IPS-20b (cell line): ENCODE data around the gene SNX9.
"Not testable (repeated sequence)": the region's sequence is repeated elsewhere in the genome, so short reads cannot be mapped to it uniquely, and the experiment has no call there.

Source experiments
- H3K27ac ChIP-seq: one replicate; pipeline ENCODE4 v1.5.1; 2013; ENCODE audit warnings: low read length
- H3K27me3 ChIP-seq: 2 replicates; pipeline ENCODE4 v1.6.1; 2013; ENCODE audit warnings: mild to moderate bottlenecking, low read length, inconsistent platforms; ENCODE audit not compliant: insufficient read depth
- H3K36me3 ChIP-seq: 2 replicates; pipeline ENCODE4 v1.6.1; 2013; ENCODE audit warnings: low read depth, mild to moderate bottlenecking, inconsistent platforms, low read length, moderate library complexity; ENCODE audit not compliant: insufficient read depth
- H3K4me1 ChIP-seq: 2 replicates; pipeline ENCODE4 v1.6.1; 2013; ENCODE audit warnings: mild to moderate bottlenecking, control low read depth, inconsistent platforms, low read length, moderate library complexity; ENCODE audit not compliant: insufficient read depth
- H3K4me3 ChIP-seq: 2 replicates; pipeline ENCODE4 v1.5.1; 2013; ENCODE audit warnings: mild to moderate bottlenecking, low read length, inconsistent platforms
- H3K9ac ChIP-seq: 2 replicates; pipeline ENCODE4 v1.6.1; 2013; ENCODE audit warnings: low read depth, mild to moderate bottlenecking, inconsistent platforms, low read length, moderate library complexity
- H3K9me3 ChIP-seq: 2 replicates; pipeline ENCODE4 v1.6.1; 2013; ENCODE audit warnings: mild to moderate bottlenecking, low read depth, low read length, inconsistent platforms; ENCODE audit not compliant: insufficient read depth

SNX9 gene

DNA sequence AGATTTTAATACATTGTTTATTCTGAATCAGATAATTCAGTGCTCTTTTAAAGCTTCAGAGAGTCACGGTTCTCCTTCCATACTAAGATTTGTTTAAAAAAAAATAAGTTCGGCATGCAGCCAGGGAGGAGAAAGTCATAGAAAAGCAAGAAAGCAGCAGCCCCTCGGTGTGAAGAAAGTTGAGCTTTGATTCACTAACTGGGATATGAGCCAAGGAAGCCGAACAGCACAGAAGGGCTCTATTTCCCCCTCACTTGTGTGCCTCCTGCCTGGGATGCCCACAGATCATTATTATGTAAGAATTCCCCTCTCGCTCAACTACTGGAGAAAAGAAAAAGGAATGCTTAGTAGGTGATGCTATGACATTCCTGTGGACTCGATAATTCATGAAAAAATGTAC lies 89.3 kb downstream of the SNX9 start:
- Histone ChIP-seq H3K4me1 (peaks cover 20% of the 10 kb centered on the region; the same call in 1 of the 2 replicates), H3K9ac (no peak overlapping the region), H3K36me3 (peaks cover 34% of the 10 kb centered on the region), H3K27me3 (no peaks in the 10 kb centered on the region), H3K4me3 (no peak overlapping the region), H3K9me3 (no peaks in the 10 kb centered on the region), H3K27ac (no peak overlapping the region)

DNA sequence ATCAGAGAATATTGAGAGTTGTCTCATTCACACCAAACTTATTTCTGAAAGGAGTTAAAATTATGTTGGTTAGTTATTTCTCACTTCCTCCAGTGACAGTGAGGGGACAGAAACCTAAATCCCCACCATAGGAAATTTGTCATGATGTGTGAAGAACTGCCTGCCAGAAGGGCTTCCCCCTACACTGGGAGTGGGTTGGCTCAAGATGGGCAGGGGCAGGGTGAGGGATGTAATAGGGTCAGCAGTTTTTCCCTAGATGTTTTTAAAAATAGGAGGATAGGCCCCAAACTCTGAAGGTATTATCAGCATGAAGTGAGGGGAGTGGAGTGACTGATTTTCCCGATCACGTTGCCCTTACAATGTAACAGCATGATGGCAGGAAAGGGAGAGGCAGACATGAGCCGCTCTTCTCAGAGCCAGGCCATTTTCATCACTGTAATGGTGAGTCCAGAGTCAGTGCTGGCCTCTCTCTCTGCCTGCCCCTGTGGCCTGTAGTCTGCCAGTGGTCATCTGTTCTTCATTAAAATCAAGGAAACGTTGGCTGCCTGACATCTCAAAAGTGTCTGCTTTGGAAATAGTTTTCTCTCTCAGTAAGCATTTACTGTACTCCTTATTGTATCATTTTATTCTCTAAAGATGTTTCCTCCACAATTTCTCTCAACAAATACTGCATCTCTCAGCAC lies 98.8 kb downstream of the SNX9 start:
- Histone ChIP-seq H3K4me3 (no peak overlapping the region), H3K4me1 (no peaks in the 10 kb centered on the region; the same call in none of the 2 replicates), H3K9ac (no peak overlapping the region), H3K9me3 (peaks cover 3% of the 10 kb centered on the region; the same call in 1 of the 2 replicates), H3K36me3 (peaks cover 60% of the 10 kb centered on the region), H3K27me3 (no peaks in the 10 kb centered on the region), H3K27ac (no peak overlapping the region)

DNA sequence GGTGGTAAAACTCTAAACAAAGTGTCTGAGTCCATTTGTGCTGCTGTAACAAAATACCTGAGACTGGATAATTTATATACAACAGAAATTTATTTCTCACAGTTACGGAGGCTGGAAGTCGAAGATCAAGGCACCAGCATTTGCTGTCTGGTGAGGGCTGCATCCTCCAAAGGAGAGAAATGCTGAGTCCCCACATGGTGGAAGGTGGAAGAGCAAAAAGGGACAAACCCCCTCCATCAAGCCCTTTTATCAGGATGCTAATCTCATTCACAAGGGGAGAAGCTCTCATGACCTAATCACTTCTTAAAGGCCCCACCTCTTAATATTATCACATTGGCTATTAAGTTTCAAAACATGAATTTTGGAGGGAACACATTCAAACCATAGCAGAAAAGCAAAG lies 102.7 kb downstream of the SNX9 start:
- Histone ChIP-seq H3K9ac (no peak overlapping the region), H3K4me3 (no peak overlapping the region), H3K27ac (no peak overlapping the region), H3K36me3 (peaks cover 76% of the 10 kb centered on the region), H3K4me1 (peaks cover 7% of the 10 kb centered on the region), H3K27me3 (no peaks in the 10 kb centered on the region), H3K9me3 (no peaks in the 10 kb centered on the region)

DNA sequence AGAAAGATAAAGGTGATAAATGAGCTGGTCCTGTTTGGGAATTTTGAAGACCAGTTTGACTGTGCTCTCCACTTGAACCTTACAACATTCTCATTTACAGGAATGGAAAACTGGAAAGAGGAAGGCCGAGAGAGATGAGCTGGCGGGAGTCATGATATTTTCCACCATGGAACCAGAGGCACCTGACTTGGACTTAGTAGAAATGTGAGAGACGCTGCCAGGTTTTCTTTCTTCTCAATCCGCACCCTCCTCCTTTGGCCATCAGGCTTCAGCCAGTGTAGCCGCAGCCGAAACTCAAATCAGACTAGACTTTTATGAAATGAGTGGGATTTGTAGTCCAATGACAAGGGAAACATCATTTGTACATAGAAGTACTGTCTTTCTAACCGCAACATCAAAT lies 104.0 kb downstream of the SNX9 start:
- Histone ChIP-seq H3K4me3 (no peak overlapping the region), H3K9ac (no peak overlapping the region), H3K4me1 (peaks cover 17% of the 10 kb centered on the region), H3K27ac (no peak overlapping the region), H3K27me3 (no peaks in the 10 kb centered on the region), H3K9me3 (no peaks in the 10 kb centered on the region), H3K36me3 (peaks cover 69% of the 10 kb centered on the region)

DNA sequence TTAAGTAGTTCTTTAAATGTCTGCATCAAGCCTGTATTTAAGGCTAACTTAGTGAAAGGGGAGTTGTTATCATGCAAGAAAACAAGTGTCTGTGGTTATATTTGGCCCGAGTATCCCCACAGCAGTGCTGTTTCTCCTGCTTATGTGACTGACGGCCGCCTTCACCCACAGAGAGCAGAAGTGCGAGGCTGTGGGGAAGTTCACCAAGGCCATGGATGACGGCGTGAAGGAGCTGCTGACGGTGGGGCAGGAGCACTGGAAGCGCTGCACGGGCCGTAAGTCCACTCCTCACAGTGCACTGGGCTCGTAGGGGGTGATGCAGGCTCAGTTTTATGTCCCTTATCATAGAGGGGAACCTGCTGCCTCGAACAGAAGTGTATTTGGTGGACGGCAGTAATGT lies 105.4 kb downstream of the SNX9 start:
- H3K9me3 ChIP-seq = no peaks in the 10 kb centered on the region
- peaks cover 17% of the 10 kb centered on the region for H3K4me1 ChIP-seq
- no peaks in the 10 kb centered on the region for H3K27me3 ChIP-seq
- no peak overlapping the region for H3K4me3 ChIP-seq
- no peak overlapping the region for H3K27ac ChIP-seq
- peaks cover 69% of the 10 kb centered on the region for H3K36me3 ChIP-seq
- no peak overlapping the region for H3K9ac ChIP-seq

DNA sequence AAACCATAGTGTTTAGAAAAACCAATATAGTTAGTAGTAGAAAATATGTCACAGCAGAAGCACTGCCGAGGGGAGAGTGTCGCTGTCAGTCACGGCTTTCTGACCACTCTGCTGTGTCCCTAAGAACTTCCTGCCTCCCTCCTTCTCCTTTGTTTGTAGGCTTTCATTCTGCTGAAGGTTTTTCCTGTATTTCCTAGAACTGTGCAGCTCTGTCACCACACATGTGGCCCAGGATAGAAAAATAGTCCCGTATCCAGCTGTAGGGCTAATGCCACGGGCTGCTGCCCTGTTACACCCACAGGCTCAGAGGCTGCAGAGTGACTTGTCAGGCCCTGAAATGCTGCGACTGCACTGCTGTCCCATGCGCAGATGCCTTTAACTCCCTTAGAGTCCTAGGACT lies 106.0 kb downstream of the SNX9 start:
- H3K4me1 ChIP-seq = peaks cover 17% of the 10 kb centered on the region
- H3K9me3 ChIP-seq = no peaks in the 10 kb centered on the region
- H3K4me3 ChIP-seq = no peak overlapping the region
- H3K9ac ChIP-seq = 0 out of 2 replicates have a peak overlapping the region, but pooled peaks have one; percentile 38
- no peaks in the 10 kb centered on the region for H3K27me3 ChIP-seq
- peaks cover 71% of the 10 kb centered on the region for H3K36me3 ChIP-seq
- H3K27ac ChIP-seq = no peak overlapping the region

DNA sequence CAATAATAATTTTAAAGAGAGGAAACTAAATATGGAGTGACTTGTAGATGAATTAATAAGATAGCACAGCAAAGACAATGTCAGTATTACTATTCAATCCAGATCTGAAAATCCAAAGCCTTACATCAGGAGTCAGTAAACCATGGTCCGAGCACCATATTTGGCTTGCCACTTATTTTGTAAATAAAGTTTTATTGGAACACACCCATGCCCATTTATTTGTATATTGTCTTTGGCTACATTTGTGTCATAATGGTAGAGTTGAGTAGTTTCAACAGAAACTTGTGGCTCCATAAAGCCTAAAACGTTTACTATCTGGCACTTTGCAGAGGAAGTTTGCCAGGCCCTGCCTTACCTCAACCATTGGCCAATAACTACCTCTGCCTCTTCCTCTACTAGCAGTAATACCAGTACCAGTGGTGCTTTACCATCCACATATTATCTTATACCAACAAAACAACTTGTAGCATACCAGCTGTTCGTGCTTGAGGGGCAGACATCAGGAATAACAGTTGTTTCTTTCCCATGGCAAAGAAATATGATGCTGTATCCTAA lies 106.8 kb downstream of the SNX9 start:
- Histone ChIP-seq H3K27ac (no peak overlapping the region), H3K4me3 (no peak overlapping the region), H3K27me3 (no peaks in the 10 kb centered on the region), H3K9ac (no peak overlapping the region), H3K36me3 (peaks cover 77% of the 10 kb centered on the region), H3K4me1 (peaks cover 17% of the 10 kb centered on the region), H3K9me3 (no peaks in the 10 kb centered on the region)

DNA sequence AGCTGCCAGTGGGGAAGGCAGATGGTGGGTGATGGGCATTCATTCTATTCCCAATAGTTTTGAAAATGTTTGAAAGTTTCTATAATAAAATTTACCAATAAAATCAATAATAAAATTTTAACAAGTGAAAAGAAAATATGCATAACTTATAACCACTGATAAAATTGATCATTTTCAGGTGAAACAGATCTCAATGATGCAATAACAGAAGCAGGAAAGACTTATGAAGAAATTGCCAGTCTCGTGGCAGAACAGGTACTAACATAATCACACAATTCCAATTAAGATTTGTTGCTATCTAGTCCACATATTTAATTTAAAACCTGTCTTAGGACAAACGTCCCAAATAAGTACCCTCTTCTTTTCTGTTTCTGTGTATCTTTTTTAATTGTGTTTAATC lies 112.7 kb downstream of the SNX9 start:
- Histone ChIP-seq H3K4me1 (peaks cover 10% of the 10 kb centered on the region; the same call in 1 of the 2 replicates), H3K9ac (no peak overlapping the region), H3K9me3 (no peaks in the 10 kb centered on the region), H3K27ac (no peak overlapping the region), H3K36me3 (peaks cover 90% of the 10 kb centered on the region), H3K27me3 (no peaks in the 10 kb centered on the region), H3K4me3 (no peak overlapping the region)

DNA sequence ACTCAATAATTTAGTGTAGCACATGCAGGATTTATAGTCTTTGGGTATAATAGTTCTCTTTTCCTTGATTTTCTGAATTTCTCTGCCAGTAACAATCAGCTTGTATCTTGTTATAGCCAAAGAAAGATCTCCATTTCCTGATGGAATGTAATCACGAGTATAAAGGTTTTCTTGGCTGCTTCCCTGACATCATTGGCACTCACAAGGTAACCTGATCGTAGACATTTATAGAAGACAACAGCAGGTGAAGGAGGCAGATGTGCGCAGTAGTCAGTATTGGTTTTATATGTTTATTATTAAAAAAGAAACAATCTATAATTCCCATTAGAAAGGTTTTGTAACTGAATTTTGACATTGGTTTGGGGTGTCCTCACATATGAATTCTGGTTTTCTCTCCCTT lies 114.3 kb downstream of the SNX9 start:
- no peak overlapping the region for H3K27ac ChIP-seq
- H3K9ac ChIP-seq = no peak overlapping the region
- H3K9me3 ChIP-seq = no peaks in the 10 kb centered on the region
- no peak overlapping the region for H3K4me3 ChIP-seq
- H3K27me3 ChIP-seq = no peaks in the 10 kb centered on the region
- H3K4me1 ChIP-seq = no peaks in the 10 kb centered on the region
- H3K36me3 ChIP-seq = peaks cover 96% of the 10 kb centered on the region

DNA sequence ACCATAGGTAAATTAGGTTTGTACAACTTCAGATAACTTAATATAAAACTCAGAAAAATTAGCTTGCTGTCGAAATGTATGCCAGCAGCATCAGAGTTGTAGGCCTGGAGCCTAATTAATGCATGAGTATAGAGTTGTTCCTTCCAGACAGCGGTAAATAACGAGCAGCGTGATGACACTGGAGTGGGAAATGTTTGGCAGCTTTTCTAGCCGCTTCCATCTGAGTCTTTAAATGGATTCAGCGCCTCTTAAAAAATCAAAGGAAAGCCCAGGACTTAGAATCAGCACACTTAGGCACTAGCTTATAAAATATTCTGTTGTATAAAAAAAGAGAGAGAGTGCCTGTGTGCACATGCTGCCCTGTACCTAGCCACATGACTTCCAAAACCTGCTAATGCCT lies 114.9 kb downstream of the SNX9 start:
- H3K4me3 ChIP-seq = no peak overlapping the region
- H3K4me1 ChIP-seq = no peaks in the 10 kb centered on the region
- H3K36me3 ChIP-seq = peaks cover 96% of the 10 kb centered on the region
- no peaks in the 10 kb centered on the region for H3K9me3 ChIP-seq
- H3K9ac ChIP-seq = no peak overlapping the region
- no peaks in the 10 kb centered on the region for H3K27me3 ChIP-seq
- no peak overlapping the region for H3K27ac ChIP-seq

DNA sequence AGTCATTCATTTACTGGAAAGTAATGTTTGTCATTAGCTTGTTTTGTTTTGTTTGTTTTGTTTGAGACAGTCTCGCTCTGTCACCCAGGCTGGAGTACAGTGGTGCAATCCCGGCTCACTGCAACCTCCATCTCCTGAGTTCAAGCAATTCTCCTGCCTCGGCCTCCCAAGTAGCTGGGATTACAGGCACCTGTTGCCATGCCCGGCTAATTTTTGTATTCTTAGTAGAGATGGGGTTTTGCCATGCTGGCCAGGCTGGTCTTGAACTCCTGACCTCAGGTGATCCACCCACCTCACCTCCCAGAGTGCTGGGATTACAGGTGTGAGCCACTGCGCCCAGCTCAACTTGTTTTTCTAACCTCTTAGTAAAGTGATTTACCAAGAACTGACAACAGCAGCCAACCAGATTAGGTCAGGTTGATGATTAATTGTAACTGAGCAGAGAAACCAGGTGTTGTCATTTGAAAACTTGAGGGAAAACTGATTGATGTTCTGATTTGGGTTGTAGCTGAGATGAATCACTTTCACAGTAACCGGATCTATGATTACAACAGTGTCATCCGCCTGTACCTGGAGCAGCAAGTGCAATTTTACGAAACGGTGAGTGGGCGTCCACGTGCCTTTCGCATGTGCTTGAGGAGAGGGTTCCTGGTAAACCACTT lies 117.5 kb downstream of the SNX9 start:
- not testable (repeated sequence) for H3K27me3 ChIP-seq, H3K4me3 ChIP-seq, H3K27ac ChIP-seq, H3K9me3 ChIP-seq, H3K9ac ChIP-seq, H3K4me1 ChIP-seq
- H3K36me3 ChIP-seq = peaks cover 97% of the 10 kb centered on the region
